Psoas muscle (tissue), 8 donors: ENCODE data around the gene WNT16. TPM values are rescaled to one million over a fixed set of nuclear protein-coding genes. Genes with fewer than 3 reads are reported as not detected.

ENCODE experiments used
- ATAC-seq, 4 donors: fragments of 200-7000 bp; cut with Tn5 transposase; one replicate each; pipeline ENCODE4 v1.9.1; 2020; ENCODE audit warnings: moderate library complexity in 3 of 4, mild to moderate bottlenecking in 2 of 4
- DNase-seq, 2 donors: peaks; one replicate each; pipeline ENCODE4 v3.0.0-alpha.2; 2020
- H3K27ac ChIP-seq: fragments of 200-600 bp; one replicate; pipeline ENCODE4 v1.8.0; 2022
- H3K27me3 ChIP-seq, 3 donors: fragments of 200-600 bp in 1 of 3; one replicate each; pipeline versions ENCODE4 v1.6.1 to v1.8.0; 2013 to 2022; ENCODE audit warnings: low read length in 2 of 3, mild to moderate bottlenecking in 2 of 3, moderate library complexity in 1 of 3; ENCODE audit not compliant: insufficient read depth in 3 of 3
- H3K36me3 ChIP-seq, 2 donors: fragments of 200-600 bp in 1 of 2; one replicate each; pipeline versions ENCODE4 v1.6.1 to v1.8.0; 2013 to 2022; ENCODE audit warnings: low read depth in 1 of 2, mild to moderate bottlenecking in 1 of 2, moderate library complexity in 1 of 2; ENCODE audit not compliant: insufficient read depth in 1 of 2
- H3K4me1 ChIP-seq: fragments of 200-600 bp; one replicate; pipeline ENCODE4 v1.8.0; 2022
- H3K4me3 ChIP-seq: fragments of 200-600 bp; one replicate; pipeline ENCODE4 v1.8.0; 2022; ENCODE audit warnings: mild to moderate bottlenecking
- H3K9me3 ChIP-seq: fragments of 200-600 bp; one replicate; pipeline ENCODE4 v1.8.0; 2022
- WGBS, 3 donors: extraction: QIAGEN DNeasy Blood & Tissue Kit; methylation state at CpG; one replicate each; pipeline versions ENCODE4 v1.1.6 to v1.1.7; 2013; 5-methylcytosine and 5-hydroxymethylcytosine counted together
- intact Hi-C, 2 donors: fragments of 100-400 bp; cut with DNase I; formaldehyde crosslinking; loops; one replicate each; pipeline versions ENCODE4 v1.11.0 to v1.14.2; 2022
- polyA plus RNA-seq, 3 donors: library from polyadenylated mRNA; stranded (reverse); fragments of 200-250 nt; gene quantifications; one replicate each; pipeline ENCODE4 v1.2.3, GENCODE V29; 2013
- total RNA-seq, 4 donors: library from RNA; stranded (reverse); fragmentation: NEBNext Ultra II Directional in 2 of 4; extraction: Animal tissue kit (Norgen Biotek cat#: 25700) in 2 of 4; gene quantifications; one replicate each; pipeline versions ENCODE4 v1.2.1 to v1.2.4, GENCODE V29; 2021 to 2023
- TF ChIP-seq, protein P1 (sequence below): fragments of 200-600 bp; IDR thresholded peaks from one replicate; pipeline ENCODE4 v1.8.0; 2022; ENCODE audit warnings: antibody characterized with exemption
- donor health status: healthy with polysubstance abuse.
- donor health status: DM: no; HTN: no; CAD: no; lungs with moderate emphysema.
- donor health status: Bipolar disorder and iron deficiency.
- donor health status: healthy.
- donor health status: DM: yes; HTN: yes; CAD: no.
- donor health status: DM: no; HTN: no; CAD: no.
- donor health status: DM: no; HTN: no; CAD: no.
- donor health status: DM: yes; HTN: yes; CAD: no.

WNT16 gene
- total and polyA plus RNA-seq, 7 donors, result 0.22 TPM; not detected in 6

DNA sequence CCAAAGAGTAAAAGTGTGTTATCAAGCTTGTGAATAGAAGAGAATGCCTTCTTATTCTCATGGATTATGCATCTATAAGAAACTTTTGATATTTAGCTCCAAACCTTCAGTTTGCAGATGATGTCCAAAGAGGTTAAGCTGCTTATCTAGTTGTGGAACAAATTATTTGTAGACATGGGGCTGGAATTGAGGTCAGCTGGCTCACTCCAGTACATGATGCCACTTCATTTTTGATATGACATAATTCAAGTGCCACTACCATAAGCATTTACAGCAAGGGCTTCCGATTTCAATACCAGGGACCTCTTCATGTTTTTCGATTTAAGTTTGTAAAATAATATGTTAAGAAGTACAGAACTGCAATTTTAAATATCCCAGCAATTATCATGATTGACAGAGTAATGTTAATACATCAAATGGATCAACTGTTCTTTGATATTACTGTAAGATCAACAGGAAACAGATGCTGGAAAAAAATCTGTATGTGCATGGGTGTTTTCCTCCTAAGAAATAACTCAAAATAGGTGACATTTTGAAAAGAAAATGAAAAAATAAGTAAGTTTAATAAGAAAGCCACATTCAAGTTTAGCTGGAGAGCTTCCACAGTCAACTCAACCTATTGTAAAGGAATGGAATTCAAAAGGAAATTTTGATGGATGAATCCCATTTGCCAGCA is 54.6 kb downstream of the WNT16 start:
- Histone ChIP-seq H3K27me3 (no peaks in the 10 kb centered on the region), H3K9me3 (no peaks in the 10 kb centered on the region), H3K36me3 (peaks cover 0 to 10% of the 10 kb centered on the region in 2 donors), H3K4me3 (no peak overlapping the region), H3K4me1 (no peaks in the 10 kb centered on the region), H3K27ac (no peak overlapping the region)
- ATAC-seq (no peak), DNase-seq (no peak)
- TF ChIP-seq, protein P1, sequence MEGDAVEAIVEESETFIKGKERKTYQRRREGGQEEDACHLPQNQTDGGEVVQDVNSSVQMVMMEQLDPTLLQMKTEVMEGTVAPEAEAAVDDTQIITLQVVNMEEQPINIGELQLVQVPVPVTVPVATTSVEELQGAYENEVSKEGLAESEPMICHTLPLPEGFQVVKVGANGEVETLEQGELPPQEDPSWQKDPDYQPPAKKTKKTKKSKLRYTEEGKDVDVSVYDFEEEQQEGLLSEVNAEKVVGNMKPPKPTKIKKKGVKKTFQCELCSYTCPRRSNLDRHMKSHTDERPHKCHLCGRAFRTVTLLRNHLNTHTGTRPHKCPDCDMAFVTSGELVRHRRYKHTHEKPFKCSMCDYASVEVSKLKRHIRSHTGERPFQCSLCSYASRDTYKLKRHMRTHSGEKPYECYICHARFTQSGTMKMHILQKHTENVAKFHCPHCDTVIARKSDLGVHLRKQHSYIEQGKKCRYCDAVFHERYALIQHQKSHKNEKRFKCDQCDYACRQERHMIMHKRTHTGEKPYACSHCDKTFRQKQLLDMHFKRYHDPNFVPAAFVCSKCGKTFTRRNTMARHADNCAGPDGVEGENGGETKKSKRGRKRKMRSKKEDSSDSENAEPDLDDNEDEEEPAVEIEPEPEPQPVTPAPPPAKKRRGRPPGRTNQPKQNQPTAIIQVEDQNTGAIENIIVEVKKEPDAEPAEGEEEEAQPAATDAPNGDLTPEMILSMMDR, result no peak
- intact Hi-C loops, result no loop called here
- WGBS, 3 donors, result 64 to 83% (median 72%) methylated on average over 2 of the region's 2 CpGs

DNA sequence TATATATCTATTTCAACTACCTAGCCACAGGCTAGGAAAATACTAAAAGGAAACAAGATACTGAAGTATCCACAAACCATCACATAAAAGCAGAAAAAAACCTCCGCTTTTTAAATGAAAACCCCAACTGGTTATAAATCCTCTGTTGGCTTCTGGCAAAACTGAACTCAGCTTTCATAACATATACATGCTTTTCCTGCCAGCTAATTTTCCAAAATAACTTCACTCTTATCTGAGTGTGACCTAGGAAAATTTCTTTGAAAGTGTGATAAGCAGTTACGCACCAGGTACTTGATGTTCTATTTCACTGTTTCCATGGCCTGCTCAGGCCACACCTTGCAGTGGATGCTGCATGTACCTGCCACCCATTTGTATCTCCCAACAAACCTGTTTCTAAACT is 55.5 kb downstream of the WNT16 start:
- Histone ChIP-seq H3K9me3 (no peaks in the 10 kb centered on the region), H3K27ac (no peak overlapping the region), H3K36me3 (peaks cover 0 to 1% of the 10 kb centered on the region in 2 donors), H3K4me1 (no peaks in the 10 kb centered on the region), H3K4me3 (no peak overlapping the region), H3K27me3 (no peaks in the 10 kb centered on the region)
- DNase-seq (no peak), ATAC-seq (no peak)
- 84 to 91% (median 86%) methylated on average over 2 of the region's 2 CpGs for WGBS, 3 donors
- TF ChIP-seq, protein P1, result no peak
- intact Hi-C loops, result no loop called here

DNA sequence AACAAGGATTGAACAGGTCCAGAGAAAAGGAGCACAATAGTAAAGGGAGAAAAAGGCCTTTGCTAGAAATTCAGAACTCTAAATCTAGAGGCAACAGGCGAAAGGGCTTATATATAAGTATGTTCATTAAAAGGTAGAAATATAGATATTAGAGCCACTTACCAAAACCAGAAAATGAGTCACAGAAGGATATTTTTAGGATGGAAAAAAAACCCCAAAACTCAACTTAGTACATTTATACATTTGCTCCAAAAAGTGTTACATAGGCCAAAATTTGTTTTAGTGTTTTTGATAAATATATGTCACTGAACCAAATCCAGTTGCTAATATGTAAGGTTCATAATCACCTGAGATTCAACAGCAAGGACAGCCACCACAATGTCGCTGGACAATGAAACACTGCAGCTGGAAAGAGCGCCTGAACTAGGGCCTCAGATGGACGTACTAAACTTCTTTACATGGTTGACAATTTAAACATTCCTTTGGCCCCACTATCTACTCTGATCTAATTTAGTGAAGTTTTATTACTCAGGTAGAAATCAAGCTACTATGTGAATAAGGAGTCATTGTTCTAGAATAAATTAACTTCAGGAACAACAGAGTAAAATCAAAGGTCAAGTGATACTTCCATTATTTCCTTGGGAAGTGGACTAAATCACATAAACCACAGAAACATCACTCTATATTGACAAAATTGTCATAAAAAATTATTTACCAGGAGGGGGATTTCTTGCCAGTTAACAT is 56.4 kb downstream of the WNT16 start:
- intact Hi-C loops, result no loop called here
- 89 to 95% (median 93%) methylated on average over 4 of the region's 4 CpGs for WGBS, 3 donors
- Histone ChIP-seq H3K4me3 (no peak overlapping the region), H3K36me3 (no peaks in the 10 kb centered on the region), H3K27me3 (no peaks in the 10 kb centered on the region), H3K4me1 (no peaks in the 10 kb centered on the region), H3K9me3 (no peaks in the 10 kb centered on the region), H3K27ac (no peak overlapping the region)
- DNase-seq (no peak), ATAC-seq (no peak)
- TF ChIP-seq, protein P1, result no peak

DNA sequence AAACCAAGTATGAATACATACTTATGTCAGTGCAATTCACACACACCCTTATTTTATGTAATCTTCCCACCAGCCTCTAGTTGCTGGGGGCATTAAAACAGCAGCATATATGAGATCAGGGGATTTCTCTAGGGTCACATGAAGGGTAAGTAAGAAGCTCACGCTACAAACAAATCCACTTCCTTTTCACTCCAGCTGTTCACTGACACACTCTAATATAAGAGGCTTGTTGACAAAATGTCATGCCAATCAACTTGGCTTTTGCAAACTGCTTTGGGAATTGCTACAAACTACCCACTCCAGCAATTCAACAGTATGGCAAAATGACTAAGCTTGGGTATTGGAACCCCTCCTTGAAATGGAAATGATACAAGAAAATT is 57.0 kb downstream of the WNT16 start:
- H3K27ac ChIP-seq, result no peak overlapping the region
- H3K36me3 ChIP-seq, result no peaks in the 10 kb centered on the region
- H3K27me3 ChIP-seq, result no peaks in the 10 kb centered on the region
- no peaks in the 10 kb centered on the region for H3K4me1 ChIP-seq
- intact Hi-C loops, result no loop called here
- H3K9me3 ChIP-seq, result no peaks in the 10 kb centered on the region
- 18 to 38% (median 23%) methylated on average over 1 of the region's 1 CpG for WGBS, 3 donors
- H3K4me3 ChIP-seq, result no peak overlapping the region
- DNase-seq (no peak), ATAC-seq (peak in 2 of 4 donors; percentile 29 to 40)
- TF ChIP-seq, protein P1, result no peak
